ENCODE measurements around the gene DQX1. TPM values are rescaled to one million over a fixed set of nuclear protein-coding genes. Genes with fewer than 3 reads are reported as not detected.

The DQX1 gene
- total and polyA plus RNA-seq, 2 experiments from 2014 or later, result 0.32 to 0.52 TPM

DNA sequence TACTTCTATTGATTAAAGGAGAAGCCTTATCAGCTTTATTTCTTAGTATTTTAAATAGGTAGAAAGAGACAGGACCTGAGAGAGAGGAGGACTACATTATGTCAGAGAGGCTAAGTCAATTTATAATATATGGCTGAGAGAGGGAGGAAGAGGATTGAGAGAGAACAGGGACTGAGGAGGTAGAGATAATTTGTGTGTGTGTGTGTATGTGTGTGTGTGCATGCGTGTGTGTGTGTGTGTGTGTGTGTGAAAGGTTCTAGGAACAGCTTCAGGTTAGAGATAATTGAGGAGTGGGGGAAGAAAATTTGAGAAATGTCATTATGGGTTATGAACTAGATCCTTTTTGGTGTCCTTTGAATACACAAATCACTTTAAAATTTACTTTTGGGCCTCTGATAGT is 43.7 kb upstream of the DQX1 start (continued):
- TF ChIP-seq, protein P1, sequence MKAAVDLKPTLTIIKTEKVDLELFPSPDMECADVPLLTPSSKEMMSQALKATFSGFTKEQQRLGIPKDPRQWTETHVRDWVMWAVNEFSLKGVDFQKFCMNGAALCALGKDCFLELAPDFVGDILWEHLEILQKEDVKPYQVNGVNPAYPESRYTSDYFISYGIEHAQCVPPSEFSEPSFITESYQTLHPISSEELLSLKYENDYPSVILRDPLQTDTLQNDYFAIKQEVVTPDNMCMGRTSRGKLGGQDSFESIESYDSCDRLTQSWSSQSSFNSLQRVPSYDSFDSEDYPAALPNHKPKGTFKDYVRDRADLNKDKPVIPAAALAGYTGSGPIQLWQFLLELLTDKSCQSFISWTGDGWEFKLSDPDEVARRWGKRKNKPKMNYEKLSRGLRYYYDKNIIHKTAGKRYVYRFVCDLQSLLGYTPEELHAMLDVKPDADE (IDR thresholded peaks at IDR 0.05), result no peak
- TF ChIP-seq EZH2phosphoT487 (IDR thresholded peaks at IDR 0.05; ENCODE audit: unreplicated experiment), result no peak
- TF ChIP-seq STAT1 (IDR thresholded peaks at IDR 0.05; ENCODE audit: unreplicated experiment), result no peak
- no peak for TF ChIP-seq ZNF114 (CRISPR knock-in tag; IDR thresholded peaks at IDR 0.05)
- TF ChIP-seq POLR2AphosphoS5 (IDR thresholded peaks at IDR 0.05; ENCODE audit: low read depth), result no peak
- TF ChIP-seq EZH2 (IDR thresholded peaks at IDR 0.05; ENCODE audit: low read depth, unreplicated experiment), result no peak

DNA sequence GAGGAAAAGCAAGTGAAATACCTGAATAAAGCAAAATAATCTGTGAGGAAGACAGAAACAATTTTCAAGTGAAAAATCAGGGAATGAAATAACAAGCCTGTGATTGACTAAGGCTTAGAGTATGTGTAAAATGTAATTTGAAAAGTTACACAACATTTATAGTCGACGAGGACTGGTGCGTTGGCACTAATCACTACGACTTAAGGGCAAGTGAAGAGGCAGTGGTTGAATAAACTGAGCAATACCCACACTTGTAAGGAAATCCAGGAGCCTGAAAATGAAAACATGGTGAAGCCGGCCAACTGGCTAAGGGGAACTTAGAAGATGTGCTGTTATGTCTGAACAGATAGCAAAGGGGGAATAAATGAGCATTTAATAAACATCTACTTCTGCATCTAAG is 41.9 kb upstream of the DQX1 start:
- no peak overlapping the region for H3K4me2 ChIP-seq
- ATAC-seq, result no peak

More for the DNA sequence above, 41.9 kb upstream of the DQX1 start:
- Histone ChIP-seq H2AFZ (no peak overlapping the region), H3K4me3 (no peak overlapping the region), H4K20me1 (replicated peaks; ENCODE audit: insufficient read depth) (no peaks in the 10 kb centered on the region; the same call in 1 of the 2 replicates), H3K36me3 (ENCODE audit: insufficient read depth) (no peaks in the 10 kb centered on the region), H3K4me1 (ENCODE audit: insufficient read depth) (no peaks in the 10 kb centered on the region), H3K27ac (ENCODE audit: low read depth) (no peak overlapping the region), H3K9me2 (ENCODE audit: insufficient read depth) (no peaks in the 10 kb centered on the region), H3K27me3 (ENCODE audit: insufficient read depth) (no peaks in the 10 kb centered on the region), H3K79me2 (replicated peaks; ENCODE audit: insufficient read depth) (no peaks in the 10 kb centered on the region), H3F3A (replicated peaks; ENCODE audit: low read depth) (no peaks in the 10 kb centered on the region)
- TF ChIP-seq STAT1 (IDR thresholded peaks at IDR 0.05; ENCODE audit: unreplicated experiment), result no peak
- no peak for TF ChIP-seq POLR2AphosphoS5 (IDR thresholded peaks at IDR 0.05; ENCODE audit: low read depth)
- TF ChIP-seq REST (IDR thresholded peaks at IDR 0.05; ENCODE audit: unreplicated experiment), result no peak
- no peak for TF ChIP-seq CREB1 (CRISPR knock-in tag; IDR thresholded peaks at IDR 0.05; ENCODE audit: low read depth)
- TF ChIP-seq NANOG (IDR thresholded peaks at IDR 0.05; ENCODE audit: borderline replicate concordance), result no peak
- no peak for TF ChIP-seq EZH2 (IDR thresholded peaks at IDR 0.05; ENCODE audit: low read depth, unreplicated experiment)
- TF ChIP-seq, protein P1 (IDR thresholded peaks at IDR 0.05), result no peak
- TF ChIP-seq ZNF114 (CRISPR knock-in tag; IDR thresholded peaks at IDR 0.05), result no peak
- no peak for TF ChIP-seq ZNF462 (CRISPR knock-in tag; IDR thresholded peaks at IDR 0.05)
- Mint-ChIP-seq H3K27me3 (ENCODE audit: insufficient read depth, low read depth, poor library complexity) (peaks cover 5% of the 10 kb centered on the region), H3K4me3 (no peak overlapping the region), H3K27ac (no peak overlapping the region), H3K36me3 (ENCODE audit: low read depth) (no peaks in the 10 kb centered on the region), H3K9me3 (no peaks in the 10 kb centered on the region), H3K4me1 (no peaks in the 10 kb centered on the region)
- DNase-seq (ENCODE audit: low spot score), result no peak

Measured in GM23338 (cell line).